Mammary microvascular endothelial cell (primary cell): Measurements from ENCODE around the gene CLTA. TPM values are rescaled to one million over a fixed set of nuclear protein-coding genes. Genes with fewer than 3 reads are reported as not detected.

Experiments
- total RNA-seq: library from RNA; depleted of rRNA; stranded (reverse); fragments of >200 nt; gene quantifications from 2 replicates; pipeline ENCODE4 v1.2.3, GENCODE V29; 2015

CLTA gene, protein sequence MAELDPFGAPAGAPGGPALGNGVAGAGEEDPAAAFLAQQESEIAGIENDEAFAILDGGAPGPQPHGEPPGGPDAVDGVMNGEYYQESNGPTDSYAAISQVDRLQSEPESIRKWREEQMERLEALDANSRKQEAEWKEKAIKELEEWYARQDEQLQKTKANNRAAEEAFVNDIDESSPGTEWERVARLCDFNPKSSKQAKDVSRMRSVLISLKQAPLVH
- total RNA-seq = 457 and 505 TPM in 2 replicates

DNA sequence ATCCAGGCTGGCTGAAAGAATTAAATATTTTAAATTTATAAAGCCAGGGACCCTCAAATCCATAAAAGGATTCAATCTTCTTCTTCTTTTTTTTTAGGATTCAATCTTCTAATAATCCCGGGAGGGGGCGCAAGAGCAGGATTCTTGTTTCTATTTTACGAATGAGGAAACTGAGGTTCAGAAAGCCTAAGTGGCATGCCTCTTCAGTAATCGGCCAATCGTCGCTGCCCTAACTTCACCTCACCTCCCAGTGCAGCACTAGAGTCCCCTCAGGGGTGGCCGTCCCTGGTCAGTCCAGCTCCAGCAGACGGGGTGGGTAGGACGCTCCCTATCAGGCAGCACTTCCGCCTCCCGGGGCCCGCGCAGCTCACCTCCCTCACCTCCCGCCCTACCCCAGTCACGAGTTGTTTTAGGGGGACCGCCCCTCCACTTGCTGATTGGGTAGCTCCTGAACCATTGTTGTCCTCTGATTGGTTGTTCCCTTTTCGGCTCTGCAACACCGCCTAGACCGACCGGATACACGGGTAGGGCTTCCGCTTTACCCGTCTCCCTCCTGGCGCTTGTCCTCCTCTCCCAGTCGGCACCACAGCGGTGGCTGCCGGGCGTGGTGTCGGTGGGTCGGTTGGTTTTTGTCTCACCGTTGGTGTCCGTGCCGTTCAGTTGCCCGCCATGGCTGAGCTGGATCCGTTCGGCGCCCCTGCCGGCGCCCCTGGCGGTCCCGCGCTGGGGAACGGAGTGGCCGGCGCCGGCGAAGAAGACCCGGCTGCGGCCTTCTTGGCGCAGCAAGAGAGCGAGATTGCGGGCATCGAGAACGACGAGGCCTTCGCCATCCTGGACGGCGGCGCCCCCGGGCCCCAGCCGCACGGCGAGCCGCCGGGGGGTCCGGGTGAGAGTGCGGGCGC lies at the start of gene CLTA:
Gene CLTA (plus strand): TSS at position 534 of the 902 bp plus-strand sequence. CDS start 136 bp downstream, at position 670.

DNA sequence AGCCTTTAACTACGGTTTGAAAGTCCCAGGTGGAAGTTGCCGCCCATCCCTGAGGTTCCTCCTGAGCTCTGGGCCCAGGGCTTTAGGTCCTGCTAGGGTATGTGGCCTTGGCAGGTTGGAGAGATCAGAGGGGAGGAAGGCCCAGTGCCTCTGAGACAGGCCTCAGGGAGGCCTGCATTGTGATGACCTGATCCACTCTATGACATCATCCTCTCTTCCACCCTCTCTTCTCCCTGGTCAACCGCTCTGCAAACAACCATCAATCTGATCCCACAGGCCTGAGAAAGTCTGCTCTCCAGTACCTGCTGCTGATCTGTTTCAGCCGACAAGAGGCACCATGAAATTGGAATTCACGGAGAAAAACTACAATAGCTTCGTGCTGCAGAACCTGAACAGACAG lies 21.6 kb upstream of the CLTA start, which contains the start of gene CCIN:
Gene CCIN (plus strand): TSS at position 223 of the 400 bp plus-strand sequence. CDS start 115 bp downstream, at position 338.

DNA sequence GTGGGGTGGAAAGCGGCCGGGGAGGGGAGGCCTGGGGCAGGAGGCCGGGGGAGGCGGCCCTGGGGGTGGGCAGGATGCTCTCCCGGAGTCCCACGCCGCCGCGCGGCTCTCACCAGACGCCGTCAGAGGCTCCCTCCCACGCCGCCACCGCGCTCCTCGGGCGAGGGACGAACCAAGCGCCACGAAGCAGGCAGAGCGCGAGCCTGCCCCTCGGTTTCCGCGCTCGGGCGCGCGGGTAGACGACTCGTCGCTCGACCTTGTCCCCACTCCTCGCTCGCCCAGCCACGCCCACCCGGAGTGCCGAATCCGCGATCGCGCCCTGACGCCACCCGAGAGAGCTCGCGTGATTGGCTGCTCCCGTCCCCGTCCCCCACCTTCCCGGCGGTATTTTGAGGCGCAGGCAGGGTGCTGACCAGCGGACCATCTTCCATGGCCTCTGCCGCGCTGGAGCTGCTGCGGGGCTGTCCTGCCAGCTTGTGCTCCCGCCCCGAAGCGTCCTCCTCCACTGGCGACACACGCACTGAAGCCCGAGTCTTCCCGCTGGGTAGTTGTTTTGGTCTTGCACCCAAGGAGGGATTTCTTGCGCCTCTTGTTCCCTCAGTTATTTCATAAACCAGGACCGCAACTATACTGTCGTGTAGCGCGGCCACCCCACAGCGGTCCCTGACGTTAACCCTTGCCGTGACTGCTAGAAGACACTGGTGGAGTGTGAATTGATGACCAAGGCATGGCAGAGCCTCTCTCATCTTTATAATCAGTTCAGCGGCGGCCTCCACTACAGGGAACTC lies 67.7 kb downstream of the CLTA start, which contains the start of gene GNE:
Gene GNE (minus strand): TSS at position 241 of the 788 bp plus-strand sequence. CDS start 9,093 bp downstream, outside the sequence.

Other genes starting within 250 kb of the CLTA start
- gene OR2S2, start 232.8 kb upstream of the CLTA start, total RNA-seq = not detected in 2 replicates
- 9.1 and 10.6 TPM in 2 replicates for gene RECK, start 154.0 kb upstream of the CLTA start, total RNA-seq
- 26.0 and 29.0 TPM in 2 replicates for gene GLIPR2, start 54.2 kb upstream of the CLTA start, total RNA-seq
- 0.15 and 0.60 TPM in 2 replicates for gene CCIN, start 21.5 kb upstream of the CLTA start, total RNA-seq
- 15.5 and 18.8 TPM in 2 replicates for gene GNE, start 67.5 kb downstream of the CLTA start, total RNA-seq
- gene RNF38, start 209.3 kb downstream of the CLTA start, total RNA-seq = 18.9 and 19.0 TPM in 2 replicates